Stimulated activated CD8-positive, alpha-beta memory T cell treated with anti-CD3 and anti-CD28 coated beads, Interleukin-12 subunit alpha, Interleukin-12 subunit beta, amount 100 ng/mL, for 4 hours (primary cell): ENCODE measurements around the gene COL2A1.

Experiments used
- DNase-seq: peaks from one replicate; pipeline ENCODE4 v3.0.0-alpha.2; 2020; ENCODE audit warnings: low read depth

COL2A1 gene

DNA sequence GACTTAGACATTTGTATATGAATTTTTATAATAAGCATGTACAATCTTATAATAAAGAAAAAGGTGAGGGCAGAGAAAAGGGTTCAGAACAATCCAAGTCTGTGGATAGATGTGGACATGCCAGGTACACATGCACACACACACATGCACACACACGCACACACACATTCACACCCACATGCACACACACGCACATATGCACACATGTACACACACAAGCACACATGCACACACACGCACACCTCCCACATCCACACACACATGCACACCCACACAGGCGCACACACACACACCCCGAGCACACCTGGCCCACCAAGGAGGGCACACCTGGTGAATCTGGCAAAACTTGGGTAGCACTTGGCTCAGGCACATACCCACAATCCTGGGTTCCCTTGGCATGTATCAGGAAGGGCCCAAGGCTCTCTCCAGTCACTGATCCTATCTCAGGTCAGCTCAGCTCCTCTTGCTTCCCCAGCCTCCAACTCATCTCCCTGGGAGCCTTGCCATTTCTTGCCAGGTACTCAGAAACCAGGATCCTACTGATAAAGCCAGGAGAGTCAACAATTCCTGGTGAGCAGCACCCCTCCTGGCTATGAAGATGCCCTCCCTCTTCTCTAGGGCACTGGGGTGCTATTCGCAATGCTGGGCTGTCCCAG, 59.5 kb downstream of the COL2A1 start:
- DNase-seq = no peak

GRCh38 chr12:47943623-47944340, 60.5 kb downstream of the COL2A1 start:
- no peak for DNase-seq

DNA sequence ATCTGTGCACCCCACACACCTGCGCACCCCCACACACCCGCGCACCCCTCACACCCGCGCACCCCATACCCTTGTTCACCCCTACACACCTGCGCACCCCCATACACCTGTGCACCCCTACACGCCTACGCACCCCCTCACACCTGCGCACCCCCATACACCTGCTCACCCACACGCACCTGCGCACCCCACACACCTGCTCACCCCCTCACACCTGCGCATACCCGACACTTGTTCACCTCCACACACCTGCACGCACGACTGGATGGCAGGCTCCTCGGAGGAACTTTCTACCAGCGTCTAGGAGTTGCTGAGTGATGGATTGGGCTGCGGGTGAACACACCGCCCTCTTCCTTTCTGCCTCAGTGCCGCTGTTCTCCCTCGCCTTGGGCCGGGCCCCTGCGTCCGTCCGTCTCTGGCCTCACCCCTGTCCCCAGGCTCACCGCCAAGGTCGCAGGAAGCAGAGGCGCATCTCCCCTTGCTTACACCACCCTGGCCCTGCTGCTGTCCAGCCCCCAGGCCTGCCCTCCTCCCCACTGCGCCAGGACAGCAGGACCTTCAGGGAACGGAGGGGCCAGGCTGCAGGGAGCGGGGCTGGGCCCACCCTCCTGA, 61.6 kb downstream of the COL2A1 start:
- DNase-seq = no peak

DNA sequence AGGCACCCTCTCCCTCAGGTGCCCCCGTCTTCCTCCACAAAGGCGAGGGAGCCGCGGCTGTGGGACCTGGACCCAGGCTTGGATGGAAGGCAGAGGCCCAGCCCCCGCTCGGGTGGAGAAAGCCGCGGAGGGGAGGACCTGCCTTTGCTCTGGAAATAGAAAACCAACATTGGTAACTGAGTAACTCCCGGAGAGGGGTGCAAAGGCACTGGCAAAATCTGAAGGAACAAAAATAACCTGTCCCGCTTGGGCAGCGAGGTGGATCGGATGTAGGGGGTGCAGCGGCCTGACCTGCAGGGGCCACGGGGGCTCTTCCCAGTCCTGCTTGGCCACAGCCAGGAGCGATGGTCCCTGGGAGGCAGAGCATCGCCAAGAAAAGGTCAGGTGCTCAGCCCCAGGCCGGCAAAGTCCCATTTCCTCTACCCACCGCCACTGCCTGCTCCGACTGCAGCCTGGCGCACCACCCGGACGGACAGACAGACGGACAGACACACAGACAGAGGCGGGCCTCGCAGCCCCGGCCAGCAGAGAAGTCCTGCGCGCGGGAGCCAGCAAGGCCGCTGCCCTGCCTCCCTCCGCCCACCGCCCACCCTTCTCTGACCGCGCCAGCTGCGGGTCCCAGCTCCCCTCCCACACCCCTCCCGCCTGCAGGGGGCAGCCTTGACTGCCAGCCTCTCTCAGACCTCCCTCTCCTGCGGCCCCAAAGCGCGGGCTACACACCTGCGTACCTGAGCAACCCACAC, 62.2 kb downstream of the COL2A1 start:
- no peak for DNase-seq

DNA sequence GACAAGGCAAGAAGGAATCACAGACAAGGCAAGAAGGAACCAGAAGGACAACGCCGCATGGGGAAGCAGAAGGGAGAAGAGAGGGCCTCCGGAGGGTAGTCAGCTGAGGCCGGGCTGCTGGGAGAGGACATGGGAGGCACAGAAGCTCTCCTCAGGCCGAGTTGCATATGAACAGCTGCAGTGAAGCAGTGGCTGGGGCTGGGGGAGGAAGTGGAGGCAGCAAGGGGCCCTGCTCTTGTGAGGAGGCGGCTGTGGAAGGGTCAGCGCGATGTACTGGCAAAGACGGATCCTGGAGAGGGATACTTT, 62.8 kb downstream of the COL2A1 start:
- DNase-seq = no peak

GRCh38 chr12:47940773-47941474, 63.4 kb downstream of the COL2A1 start:
- no peak for DNase-seq

DNA sequence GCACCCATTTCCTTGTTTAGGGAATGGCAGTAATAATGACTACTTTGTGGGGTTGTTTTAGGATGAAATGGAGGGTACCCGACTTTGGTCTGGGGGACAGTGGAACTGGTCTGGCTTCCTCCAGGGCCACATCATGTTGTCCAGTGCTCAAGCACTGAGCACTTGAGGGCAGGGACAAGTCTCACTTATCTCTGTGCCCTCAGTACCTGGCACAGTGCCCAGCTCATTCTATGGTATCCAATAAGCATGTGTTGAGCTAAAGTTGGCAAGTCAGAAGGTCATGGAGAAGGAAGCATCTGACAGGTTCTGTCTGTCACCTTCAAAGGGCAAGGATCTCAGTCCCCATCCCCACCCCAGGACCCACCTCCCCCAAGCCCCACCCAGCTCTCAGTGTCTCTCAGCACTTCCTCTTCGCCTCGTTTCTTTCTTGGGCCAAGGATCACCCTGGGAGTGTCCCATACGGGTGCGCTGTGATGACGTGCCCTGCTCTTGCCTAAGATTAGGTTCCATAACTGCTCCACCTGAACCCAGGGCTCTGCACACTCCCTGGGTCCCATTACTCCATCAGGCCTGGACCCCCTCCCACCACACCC, 65.2 kb downstream of the COL2A1 start:
- DNase-seq = no peak

DNA sequence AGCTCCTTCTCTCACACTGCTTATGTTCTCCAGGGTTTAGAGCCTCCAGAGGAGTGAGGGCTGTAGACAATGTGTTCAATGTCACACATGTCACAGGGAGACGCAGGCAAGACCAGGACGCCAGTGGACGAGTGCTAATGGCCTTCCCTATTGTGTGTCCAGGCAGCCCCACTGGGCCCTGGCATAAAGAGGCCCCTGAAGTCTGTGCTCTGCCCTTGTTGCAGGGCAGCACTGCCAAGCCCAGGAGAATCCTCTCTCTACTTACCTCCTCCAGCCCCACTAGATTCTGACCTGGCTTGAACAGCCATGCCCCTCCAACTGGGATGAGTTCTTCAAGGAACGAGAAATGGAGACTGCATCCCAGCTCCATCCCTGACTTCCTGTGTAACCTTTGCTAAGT, 65.7 kb downstream of the COL2A1 start:
- DNase-seq = no peak

GRCh38 chr12:47938093-47938492, 66.2 kb downstream of the COL2A1 start:
- DNase-seq = no peak

DNA sequence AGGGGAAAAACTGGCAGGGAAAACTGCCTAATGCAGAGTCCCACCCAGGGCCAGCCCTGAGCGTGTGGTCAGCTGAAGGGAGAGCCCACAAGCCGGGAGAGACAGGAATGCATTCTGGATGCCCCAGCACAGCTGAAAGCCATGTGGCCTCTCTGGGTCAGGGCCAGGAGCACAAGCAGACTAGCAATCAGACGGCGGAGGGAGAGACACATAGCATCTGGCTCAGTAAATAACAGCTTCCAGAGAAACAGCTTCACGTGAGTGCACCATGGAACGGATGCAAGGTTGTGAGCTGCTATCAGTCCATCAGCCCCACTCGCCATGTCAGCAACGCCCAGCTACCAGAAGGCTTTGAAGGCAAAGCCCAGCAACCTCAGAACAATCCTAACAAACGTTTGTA, 69.1 kb downstream of the COL2A1 start:
- no peak for DNase-seq

GRCh38 chr12:47931187-47931586, 73.1 kb downstream of the COL2A1 start:
- DNase-seq = no peak

DNA sequence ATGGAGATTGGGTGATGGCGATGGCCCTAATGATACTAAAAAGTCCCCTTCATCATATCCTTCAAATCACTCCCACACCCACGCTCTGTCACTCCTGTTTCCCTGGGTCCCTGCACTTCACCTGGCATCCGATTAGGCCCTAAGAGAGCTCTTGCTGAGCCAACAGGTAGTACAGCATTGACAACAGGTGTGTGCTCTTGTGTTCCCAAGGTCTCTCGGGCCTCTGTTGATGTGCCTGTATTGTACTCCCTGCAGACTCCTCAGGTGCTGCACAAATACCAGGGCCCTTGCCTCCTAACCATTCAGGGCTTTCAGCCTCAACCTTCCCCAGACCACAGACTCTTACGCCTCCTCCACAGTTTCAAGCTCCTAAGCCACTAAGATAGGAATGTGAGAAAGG, 73.6 kb downstream of the COL2A1 start:
- DNase-seq = no peak

GRCh38 chr12:47927346-47927745, 76.9 kb downstream of the COL2A1 start:
- no peak for DNase-seq
